Effector CD8-positive, alpha-beta T cell (primary cell): ENCODE measurements around the gene PLPP4.

Experiments used
- DNase-seq: peaks from one replicate; lab custom pipeline; 2025; lab: John Stamatoyannopoulos, UW

PLPP4 gene

GRCh38 chr10:120578134-120578533, 121.1 kb downstream of the PLPP4 start:
- DNase-seq: no peak

- DNase-seq: no peak
Observed at GRCh38 chr10:120578890-120579289, 121.9 kb downstream of the PLPP4 start.

- no peak for DNase-seq
Observed at GRCh38 chr10:120580918-120581895, 124.2 kb downstream of the PLPP4 start.

- DNase-seq: no peak
Observed at GRCh38 chr10:120582753-120583152, 125.7 kb downstream of the PLPP4 start.

- DNase-seq: no peak
Observed at GRCh38 chr10:120583424-120584108, 126.5 kb downstream of the PLPP4 start.

- no peak for DNase-seq
Observed at GRCh38 chr10:120584786-120585185, 127.8 kb downstream of the PLPP4 start.

- DNase-seq: no peak
Observed at GRCh38 chr10:120586471-120586872, 129.4 kb downstream of the PLPP4 start.

- no peak for DNase-seq
Observed at GRCh38 chr10:120587061-120587460, 130.0 kb downstream of the PLPP4 start.

- DNase-seq: no peak
Observed at GRCh38 chr10:120588311-120588710, 131.3 kb downstream of the PLPP4 start.

- DNase-seq: no peak
Observed at GRCh38 chr10:120593693-120594092, 136.7 kb downstream of the PLPP4 start.

- DNase-seq: no peak
Observed at GRCh38 chr10:120597902-120598301, 140.9 kb downstream of the PLPP4 start.

- DNase-seq: no peak
Observed at GRCh38 chr10:120598386-120598785, 141.4 kb downstream of the PLPP4 start.

- DNase-seq: no peak
Observed at GRCh38 chr10:120599200-120599724, 142.2 kb downstream of the PLPP4 start.

GRCh38 chr10:120600871-120601649, 144.0 kb downstream of the PLPP4 start:
- no peak for DNase-seq

GRCh38 chr10:120601999-120602398, 145.0 kb downstream of the PLPP4 start:
- no peak for DNase-seq

- DNase-seq: no peak
Observed at GRCh38 chr10:120605410-120605809, 148.4 kb downstream of the PLPP4 start.

- DNase-seq: no peak
Observed at GRCh38 chr10:120606051-120606764, 149.2 kb downstream of the PLPP4 start.

GRCh38 chr10:120607016-120607709, 150.1 kb downstream of the PLPP4 start:
- no peak for DNase-seq

GRCh38 chr10:120607710-120608703, 151.0 kb downstream of the PLPP4 start:
- DNase-seq: no peak
